WTC11 (cell line): ENCODE data around the gene PTPRN2.

ENCODE experiments used
- CDX4 ChIP-seq: fragments of 250-450 bp; sonication (Bioruptor Pico); IDR thresholded peaks from 2 replicates; pipeline ENCODE4 v1.9.0; 2021; ENCODE audit warnings: moderate library complexity, mild to moderate bottlenecking, inconsistent platforms, borderline replicate concordance
- ESRRA ChIP-seq: sonication (generic); formaldehyde crosslinking; IDR thresholded peaks from 2 replicates; pipeline ENCODE4 v1.8.1; 2022; ENCODE audit warnings: mild to moderate bottlenecking, missing genetic modification reagents, borderline replicate concordance
- KAT7 ChIP-seq: sonication (generic); formaldehyde crosslinking; IDR thresholded peaks from 2 replicates; pipeline ENCODE4 v1.8.1; 2023; ENCODE audit warnings: missing genetic modification reagents, mild to moderate bottlenecking, borderline replicate concordance
- MYBL2 ChIP-seq: sonication (generic); formaldehyde crosslinking; IDR thresholded peaks from 2 replicates; pipeline ENCODE4 v1.8.1; 2023; ENCODE audit warnings: mild to moderate bottlenecking, moderate library complexity, missing genetic modification reagents
- PREB ChIP-seq: sonication (generic); formaldehyde crosslinking; IDR thresholded peaks from 2 replicates; pipeline ENCODE4 v1.8.1; 2022; ENCODE audit warnings: mild to moderate bottlenecking, missing genetic modification reagents, moderate library complexity, borderline replicate concordance
- SMAD4 ChIP-seq: sonication (generic); formaldehyde crosslinking; IDR thresholded peaks from 2 replicates; pipeline ENCODE4 v1.8.0; 2022; ENCODE audit warnings: mild to moderate bottlenecking, missing genetic modification reagents
- SP1 ChIP-seq: sonication (generic); formaldehyde crosslinking; conservative IDR thresholded peaks from 2 replicates; pipeline ENCODE4 v1.8.1; 2022; ENCODE audit warnings: missing genetic modification reagents
- TEAD4 ChIP-seq: sonication (generic); formaldehyde crosslinking; IDR thresholded peaks from 2 replicates; pipeline ENCODE4 v1.8.0; 2022; ENCODE audit warnings: mild to moderate bottlenecking, missing genetic modification reagents
- USF2 ChIP-seq: sonication (generic); formaldehyde crosslinking; IDR thresholded peaks from 2 replicates; pipeline ENCODE4 v1.8.1; 2023; ENCODE audit warnings: mild to moderate bottlenecking, missing genetic modification reagents, moderate library complexity
- TF ChIP-seq, protein P1 (sequence below): sonication (generic); formaldehyde crosslinking; IDR thresholded peaks from 2 replicates; pipeline ENCODE4 v1.8.1; 2023; ENCODE audit warnings: mild to moderate bottlenecking, moderate library complexity, missing genetic modification reagents
- TF ChIP-seq, protein P2 (sequence below): fragments of 200-600 bp; IDR thresholded peaks from 2 replicates; pipeline ENCODE4 v1.8.0; 2022; ENCODE audit warnings: antibody characterized with exemption
- TF ChIP-seq, protein P3 (sequence below): sonication (generic); formaldehyde crosslinking; IDR thresholded peaks from 2 replicates; pipeline ENCODE4 v1.8.1; 2022; ENCODE audit warnings: low read depth, missing genetic modification reagents, borderline replicate concordance
- TF ChIP-seq, protein P4 (sequence below): sonication (generic); formaldehyde crosslinking; IDR thresholded peaks from 2 replicates; pipeline ENCODE4 v1.8.0; 2023; ENCODE audit warnings: missing genetic modification reagents, mild to moderate bottlenecking, borderline replicate concordance
- TF ChIP-seq, protein P5 (sequence below): sonication (generic); formaldehyde crosslinking; IDR thresholded peaks from 2 replicates; pipeline ENCODE4 v1.8.0; 2022; ENCODE audit warnings: mild to moderate bottlenecking, missing genetic modification reagents

- TF ChIP-seq, protein P1, sequence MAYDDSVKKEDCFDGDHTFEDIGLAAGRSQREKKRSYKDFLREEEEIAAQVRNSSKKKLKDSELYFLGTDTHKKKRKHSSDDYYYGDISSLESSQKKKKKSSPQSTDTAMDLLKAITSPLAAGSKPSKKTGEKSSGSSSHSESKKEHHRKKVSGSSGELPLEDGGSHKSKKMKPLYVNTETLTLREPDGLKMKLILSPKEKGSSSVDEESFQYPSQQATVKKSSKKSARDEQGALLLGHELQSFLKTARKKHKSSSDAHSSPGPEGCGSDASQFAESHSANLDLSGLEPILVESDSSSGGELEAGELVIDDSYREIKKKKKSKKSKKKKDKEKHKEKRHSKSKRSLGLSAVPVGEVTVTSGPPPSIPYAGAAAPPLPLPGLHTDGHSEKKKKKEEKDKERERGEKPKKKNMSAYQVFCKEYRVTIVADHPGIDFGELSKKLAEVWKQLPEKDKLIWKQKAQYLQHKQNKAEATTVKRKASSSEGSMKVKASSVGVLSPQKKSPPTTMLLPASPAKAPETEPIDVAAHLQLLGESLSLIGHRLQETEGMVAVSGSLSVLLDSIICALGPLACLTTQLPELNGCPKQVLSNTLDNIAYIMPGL, result no peak
- TF ChIP-seq, protein P2, sequence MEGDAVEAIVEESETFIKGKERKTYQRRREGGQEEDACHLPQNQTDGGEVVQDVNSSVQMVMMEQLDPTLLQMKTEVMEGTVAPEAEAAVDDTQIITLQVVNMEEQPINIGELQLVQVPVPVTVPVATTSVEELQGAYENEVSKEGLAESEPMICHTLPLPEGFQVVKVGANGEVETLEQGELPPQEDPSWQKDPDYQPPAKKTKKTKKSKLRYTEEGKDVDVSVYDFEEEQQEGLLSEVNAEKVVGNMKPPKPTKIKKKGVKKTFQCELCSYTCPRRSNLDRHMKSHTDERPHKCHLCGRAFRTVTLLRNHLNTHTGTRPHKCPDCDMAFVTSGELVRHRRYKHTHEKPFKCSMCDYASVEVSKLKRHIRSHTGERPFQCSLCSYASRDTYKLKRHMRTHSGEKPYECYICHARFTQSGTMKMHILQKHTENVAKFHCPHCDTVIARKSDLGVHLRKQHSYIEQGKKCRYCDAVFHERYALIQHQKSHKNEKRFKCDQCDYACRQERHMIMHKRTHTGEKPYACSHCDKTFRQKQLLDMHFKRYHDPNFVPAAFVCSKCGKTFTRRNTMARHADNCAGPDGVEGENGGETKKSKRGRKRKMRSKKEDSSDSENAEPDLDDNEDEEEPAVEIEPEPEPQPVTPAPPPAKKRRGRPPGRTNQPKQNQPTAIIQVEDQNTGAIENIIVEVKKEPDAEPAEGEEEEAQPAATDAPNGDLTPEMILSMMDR, result no peak
- TF ChIP-seq KAT7 (CRISPR knock-in tag), result no peak
- TF ChIP-seq MYBL2 (CRISPR knock-in tag), result no peak
- no peak for TF ChIP-seq CDX4 (CRISPR knock-in tag)
- no peak for TF ChIP-seq TEAD4 (CRISPR knock-in tag)
- TF ChIP-seq USF2, result no peak
- no peak for TF ChIP-seq SMAD4 (CRISPR knock-in tag)
- no peak for TF ChIP-seq SP1 (CRISPR knock-in tag)
- TF ChIP-seq PREB (CRISPR knock-in tag), result no peak
- no peak for TF ChIP-seq ESRRA (CRISPR knock-in tag)
- TF ChIP-seq, protein P3, sequence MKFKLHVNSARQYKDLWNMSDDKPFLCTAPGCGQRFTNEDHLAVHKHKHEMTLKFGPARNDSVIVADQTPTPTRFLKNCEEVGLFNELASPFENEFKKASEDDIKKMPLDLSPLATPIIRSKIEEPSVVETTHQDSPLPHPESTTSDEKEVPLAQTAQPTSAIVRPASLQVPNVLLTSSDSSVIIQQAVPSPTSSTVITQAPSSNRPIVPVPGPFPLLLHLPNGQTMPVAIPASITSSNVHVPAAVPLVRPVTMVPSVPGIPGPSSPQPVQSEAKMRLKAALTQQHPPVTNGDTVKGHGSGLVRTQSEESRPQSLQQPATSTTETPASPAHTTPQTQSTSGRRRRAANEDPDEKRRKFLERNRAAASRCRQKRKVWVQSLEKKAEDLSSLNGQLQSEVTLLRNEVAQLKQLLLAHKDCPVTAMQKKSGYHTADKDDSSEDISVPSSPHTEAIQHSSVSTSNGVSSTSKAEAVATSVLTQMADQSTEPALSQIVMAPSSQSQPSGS, result no peak
- TF ChIP-seq, protein P4, sequence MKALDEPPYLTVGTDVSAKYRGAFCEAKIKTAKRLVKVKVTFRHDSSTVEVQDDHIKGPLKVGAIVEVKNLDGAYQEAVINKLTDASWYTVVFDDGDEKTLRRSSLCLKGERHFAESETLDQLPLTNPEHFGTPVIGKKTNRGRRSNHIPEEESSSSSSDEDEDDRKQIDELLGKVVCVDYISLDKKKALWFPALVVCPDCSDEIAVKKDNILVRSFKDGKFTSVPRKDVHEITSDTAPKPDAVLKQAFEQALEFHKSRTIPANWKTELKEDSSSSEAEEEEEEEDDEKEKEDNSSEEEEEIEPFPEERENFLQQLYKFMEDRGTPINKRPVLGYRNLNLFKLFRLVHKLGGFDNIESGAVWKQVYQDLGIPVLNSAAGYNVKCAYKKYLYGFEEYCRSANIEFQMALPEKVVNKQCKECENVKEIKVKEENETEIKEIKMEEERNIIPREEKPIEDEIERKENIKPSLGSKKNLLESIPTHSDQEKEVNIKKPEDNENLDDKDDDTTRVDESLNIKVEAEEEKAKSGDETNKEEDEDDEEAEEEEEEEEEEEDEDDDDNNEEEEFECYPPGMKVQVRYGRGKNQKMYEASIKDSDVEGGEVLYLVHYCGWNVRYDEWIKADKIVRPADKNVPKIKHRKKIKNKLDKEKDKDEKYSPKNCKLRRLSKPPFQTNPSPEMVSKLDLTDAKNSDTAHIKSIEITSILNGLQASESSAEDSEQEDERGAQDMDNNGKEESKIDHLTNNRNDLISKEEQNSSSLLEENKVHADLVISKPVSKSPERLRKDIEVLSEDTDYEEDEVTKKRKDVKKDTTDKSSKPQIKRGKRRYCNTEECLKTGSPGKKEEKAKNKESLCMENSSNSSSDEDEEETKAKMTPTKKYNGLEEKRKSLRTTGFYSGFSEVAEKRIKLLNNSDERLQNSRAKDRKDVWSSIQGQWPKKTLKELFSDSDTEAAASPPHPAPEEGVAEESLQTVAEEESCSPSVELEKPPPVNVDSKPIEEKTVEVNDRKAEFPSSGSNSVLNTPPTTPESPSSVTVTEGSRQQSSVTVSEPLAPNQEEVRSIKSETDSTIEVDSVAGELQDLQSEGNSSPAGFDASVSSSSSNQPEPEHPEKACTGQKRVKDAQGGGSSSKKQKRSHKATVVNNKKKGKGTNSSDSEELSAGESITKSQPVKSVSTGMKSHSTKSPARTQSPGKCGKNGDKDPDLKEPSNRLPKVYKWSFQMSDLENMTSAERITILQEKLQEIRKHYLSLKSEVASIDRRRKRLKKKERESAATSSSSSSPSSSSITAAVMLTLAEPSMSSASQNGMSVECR (CRISPR knock-in tag), result no peak
- TF ChIP-seq, protein P5, sequence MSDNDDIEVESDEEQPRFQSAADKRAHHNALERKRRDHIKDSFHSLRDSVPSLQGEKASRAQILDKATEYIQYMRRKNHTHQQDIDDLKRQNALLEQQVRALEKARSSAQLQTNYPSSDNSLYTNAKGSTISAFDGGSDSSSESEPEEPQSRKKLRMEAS (CRISPR knock-in tag), result no peak
Observed at GRCh38 chr7:157550300-157551275, 1037.0 kb downstream of the PTPRN2 start.
